Breast epithelium (tissue), 3 donors: ENCODE measurements around the gene OSMR.

Experiments
- POLR2AphosphoS5 ChIP-seq, 3 donors: sonication (generic); formaldehyde crosslinking; IDR thresholded peaks; one replicate each; pipeline ENCODE4 v1.6.1; 2017; ENCODE audit warnings: antibody characterized with exemption in 3 of 3
- TF ChIP-seq, protein P1 (sequence below), 3 donors: fragments of 450-650 bp; IDR thresholded peaks; one replicate each; pipeline ENCODE4 v1.5.1; 2016 to 2017; ENCODE audit warnings: antibody characterized with exemption in 3 of 3, mild to moderate bottlenecking in 3 of 3, moderate library complexity in 3 of 3

DNA sequence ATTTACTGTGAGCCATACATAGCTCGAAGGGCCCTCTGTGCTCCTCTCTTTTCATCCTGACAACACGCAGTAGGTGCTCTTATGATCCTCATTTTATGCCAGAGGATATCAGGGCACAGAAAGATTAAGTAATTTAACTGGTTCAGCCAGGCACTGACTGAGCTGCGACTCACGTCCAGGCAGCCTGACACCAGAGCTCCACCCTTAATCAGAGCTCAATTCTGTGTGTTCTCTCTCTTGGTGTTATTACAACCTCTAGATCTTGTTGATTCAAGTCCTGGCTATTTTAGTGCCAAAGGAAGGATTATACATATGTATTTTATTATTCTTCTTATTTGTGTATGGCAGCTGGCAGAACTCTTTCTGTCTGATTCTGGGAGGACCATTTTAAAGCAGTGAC, 59.7 kb downstream of the OSMR start:
- TF ChIP-seq, protein P1, sequence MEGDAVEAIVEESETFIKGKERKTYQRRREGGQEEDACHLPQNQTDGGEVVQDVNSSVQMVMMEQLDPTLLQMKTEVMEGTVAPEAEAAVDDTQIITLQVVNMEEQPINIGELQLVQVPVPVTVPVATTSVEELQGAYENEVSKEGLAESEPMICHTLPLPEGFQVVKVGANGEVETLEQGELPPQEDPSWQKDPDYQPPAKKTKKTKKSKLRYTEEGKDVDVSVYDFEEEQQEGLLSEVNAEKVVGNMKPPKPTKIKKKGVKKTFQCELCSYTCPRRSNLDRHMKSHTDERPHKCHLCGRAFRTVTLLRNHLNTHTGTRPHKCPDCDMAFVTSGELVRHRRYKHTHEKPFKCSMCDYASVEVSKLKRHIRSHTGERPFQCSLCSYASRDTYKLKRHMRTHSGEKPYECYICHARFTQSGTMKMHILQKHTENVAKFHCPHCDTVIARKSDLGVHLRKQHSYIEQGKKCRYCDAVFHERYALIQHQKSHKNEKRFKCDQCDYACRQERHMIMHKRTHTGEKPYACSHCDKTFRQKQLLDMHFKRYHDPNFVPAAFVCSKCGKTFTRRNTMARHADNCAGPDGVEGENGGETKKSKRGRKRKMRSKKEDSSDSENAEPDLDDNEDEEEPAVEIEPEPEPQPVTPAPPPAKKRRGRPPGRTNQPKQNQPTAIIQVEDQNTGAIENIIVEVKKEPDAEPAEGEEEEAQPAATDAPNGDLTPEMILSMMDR (IDR thresholded peaks at IDR 0.05), result no peak
- TF ChIP-seq POLR2AphosphoS5 (IDR thresholded peaks at IDR 0.05), result no peak
